GM21825 (cell line): Measurements from ENCODE around the gene GAB2.

ENCODE experiments used
- ATAC-seq: cut with Tn5 transposase; IDR thresholded peaks from one replicate; pipeline ENCODE4 v1.9.1; 2021; ENCODE audit warnings: mild to moderate bottlenecking, moderate library complexity; ENCODE audit not compliant: unreplicated experiment

The GAB2 gene

DNA sequence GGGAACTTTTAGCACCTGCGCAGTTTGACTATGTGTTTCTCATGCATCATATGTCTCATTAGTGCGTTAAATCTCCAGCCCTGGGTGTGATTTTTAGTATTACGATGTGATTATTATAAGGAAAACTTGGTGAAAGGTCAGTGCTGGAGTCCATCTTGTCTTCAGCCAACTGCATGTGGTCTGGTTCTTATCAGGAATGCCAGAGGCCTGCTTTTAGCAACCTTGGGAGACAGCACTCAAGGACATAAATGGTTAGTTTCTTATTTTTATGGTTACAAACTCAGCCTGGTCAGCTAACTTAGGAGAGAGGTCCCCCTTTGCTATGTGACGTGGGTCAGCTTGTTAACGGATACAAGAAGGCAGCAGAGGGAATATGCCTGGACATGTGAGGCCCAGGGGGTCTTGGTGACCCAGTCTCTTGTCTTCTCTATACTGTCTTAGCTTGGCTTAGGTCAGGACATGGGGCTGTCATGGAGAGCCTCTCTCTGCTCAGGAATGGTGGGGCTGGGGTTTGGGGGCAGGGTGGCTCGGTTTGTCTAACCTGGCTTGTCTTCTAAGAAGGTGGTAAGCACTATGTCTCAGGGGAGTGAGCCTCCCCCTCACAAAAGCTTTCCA lies 250.7 kb downstream of the GAB2 start:
- ATAC-seq, result no peak
